ENCODE results near the gene NUDT14. TPM values are rescaled to one million over a fixed set of nuclear protein-coding genes. Genes with fewer than 3 reads are reported as not detected.

Gene NUDT14
- total and polyA plus RNA-seq, 2 of the 4 experiments (the other 2 are of a cell fraction), result 5.6 to 9.3 TPM

DNA sequence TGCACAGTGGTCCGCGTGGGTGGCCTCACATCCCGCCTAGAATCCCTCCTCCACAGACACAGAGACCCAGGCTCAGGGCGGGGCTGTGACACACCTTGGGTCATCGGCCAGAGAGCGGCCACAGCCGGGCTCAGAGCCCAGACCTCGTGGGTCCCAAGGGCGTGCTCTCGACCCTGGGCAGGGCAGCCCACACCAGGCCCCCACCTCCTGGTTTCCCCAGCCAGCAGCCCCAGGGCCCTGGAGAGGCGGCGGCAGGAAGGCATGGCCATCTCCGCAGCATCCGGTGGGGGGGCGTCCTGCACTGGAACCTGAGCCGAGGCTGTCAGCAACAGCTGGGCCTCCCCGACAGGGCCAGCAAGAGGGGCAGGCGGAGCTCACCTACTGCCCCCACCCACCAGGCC, 27.8 kb downstream of the NUDT14 start:
- no CpG with 5 or more reads among the region's 18 CpGs for WGBS, 2 experiments (ENCODE audit: extremely low coverage in 2 of 2, insufficient read length in 1 of 2)
- Histone ChIP-seq H2BK5ac (ENCODE audit: low read depth, low read length, poor library complexity, severe bottlenecking) (no peak overlapping the region), H2BK120ac (ENCODE audit: low read depth, low read length) (no peak overlapping the region), H3K4me1 (ENCODE audit: control insufficient read depth, insufficient read depth, low read length) (no peaks in the 10 kb centered on the region), H4K20me1 (ENCODE audit: insufficient read depth, low read length) (no peaks in the 10 kb centered on the region), H3K23ac (ENCODE audit: low read depth, low read length) (no peak overlapping the region), H3K9ac (ENCODE audit: low read depth, low read length) (no peak overlapping the region), H4K5ac (ENCODE audit: low read depth, low read length) (no peak overlapping the region), H3K27ac (ENCODE audit: insufficient read depth, low read length) (no peak overlapping the region), H3K79me1 (ENCODE audit: low read depth in 1 of 2, low read length in 2 of 2) (no peaks in the 10 kb centered on the region), H2AK9ac (replicated peaks; ENCODE audit: low read depth, low read length, poor library complexity) (peak overlapping the region; percentile 42), H3K36me3 (ENCODE audit: control insufficient read depth, insufficient read depth, low read length) (no peaks in the 10 kb centered on the region), H3K4ac (ENCODE audit: low read depth, low read length) (no peak overlapping the region), H2BK15ac (ENCODE audit: low read depth, low read length) (no peak overlapping the region), H3K56ac (ENCODE audit: extremely low read depth, insufficient read depth, low read length) (no peak overlapping the region), H3K27me3 (ENCODE audit: control insufficient read depth, insufficient read depth, low read length) (peaks cover 8% of the 10 kb centered on the region; the same call in 1 of the 2 replicates), H3K9me3 (ENCODE audit: control insufficient read depth, insufficient read depth, low read length) (no peaks in the 10 kb centered on the region), H4K91ac (ENCODE audit: insufficient read depth, low read depth, low read length) (no peak overlapping the region), H3K14ac (replicated peaks; ENCODE audit: low read depth, low read length) (no peak overlapping the region), H4K8ac (ENCODE audit: low read depth in 2 of 2, low read length in 2 of 2) (no peak overlapping the region), H3K18ac (ENCODE audit: low read depth, low read length) (no peak overlapping the region), H3K4me2 (ENCODE audit: low read depth, low read length) (no peak overlapping the region), H2AK5ac (ENCODE audit: low read depth, low read length) (no peak overlapping the region), H2BK20ac (ENCODE audit: low read depth, low read length) (no peak overlapping the region), H2AFZ (replicated peaks; ENCODE audit: low read length, poor library complexity) (peak overlapping the region; percentile 63), H3K9me1 (ENCODE audit: insufficient read depth, low read length) (no peaks in the 10 kb centered on the region), H3K4me3 (ENCODE audit: insufficient read depth, low read depth, low read length) (no peak overlapping the region)
- intact Hi-C loops (cut with micrococcal nuclease), result no loop called here
- DNase-seq, result no peak
- dilution Hi-C loops (cut with HindIII; ENCODE audit: low sequenced_read_pairs, unreplicated experiment), result no loop called here
- ChIA-PET POLR2A (ENCODE audit: unreplicated experiment) (no interaction called here), CTCF (interaction anchor here (0.7 kb wide), 1 partner anchor 37 kb away, joined by 3 read pairs; no protein-coding TSS in a partner anchor)
- in situ Hi-C loops (cut with MboI; ENCODE audit: low sequenced_read_pairs), result no loop called here
- no peak for TF ChIP-seq POLR2A (IDR thresholded peaks at IDR 0.05; ENCODE audit: low read depth, low read length)
- no peak for TF ChIP-seq RCOR1 (IDR thresholded peaks at IDR 0.05; ENCODE audit: insufficient replicate concordance, low read length)
- TF ChIP-seq BHLHE40 (IDR thresholded peaks at IDR 0.05; ENCODE audit: low read depth, low read length), result no peak
- TF ChIP-seq RFX5 (IDR thresholded peaks at IDR 0.05; ENCODE audit: low read depth, low read length), result no peak
- no peak for TF ChIP-seq CHD1 (IDR thresholded peaks at IDR 0.05; ENCODE audit: low read depth, low read length)
- no peak for TF ChIP-seq MAFK (IDR thresholded peaks at IDR 0.05; ENCODE audit: low read depth, low read length)
- no peak for TF ChIP-seq ELK1 (IDR thresholded peaks at IDR 0.05; ENCODE audit: borderline replicate concordance, low read depth, low read length)
- no peak for TF ChIP-seq FOS (IDR thresholded peaks at IDR 0.05; ENCODE audit: low read depth, low read length)
- TF ChIP-seq MXI1 (IDR thresholded peaks at IDR 0.05; ENCODE audit: borderline replicate concordance, low read depth, low read length), result no peak
- TF ChIP-seq RAD21 (IDR thresholded peaks at IDR 0.05; ENCODE audit: low read length), result no peak
- TF ChIP-seq, protein P1, sequence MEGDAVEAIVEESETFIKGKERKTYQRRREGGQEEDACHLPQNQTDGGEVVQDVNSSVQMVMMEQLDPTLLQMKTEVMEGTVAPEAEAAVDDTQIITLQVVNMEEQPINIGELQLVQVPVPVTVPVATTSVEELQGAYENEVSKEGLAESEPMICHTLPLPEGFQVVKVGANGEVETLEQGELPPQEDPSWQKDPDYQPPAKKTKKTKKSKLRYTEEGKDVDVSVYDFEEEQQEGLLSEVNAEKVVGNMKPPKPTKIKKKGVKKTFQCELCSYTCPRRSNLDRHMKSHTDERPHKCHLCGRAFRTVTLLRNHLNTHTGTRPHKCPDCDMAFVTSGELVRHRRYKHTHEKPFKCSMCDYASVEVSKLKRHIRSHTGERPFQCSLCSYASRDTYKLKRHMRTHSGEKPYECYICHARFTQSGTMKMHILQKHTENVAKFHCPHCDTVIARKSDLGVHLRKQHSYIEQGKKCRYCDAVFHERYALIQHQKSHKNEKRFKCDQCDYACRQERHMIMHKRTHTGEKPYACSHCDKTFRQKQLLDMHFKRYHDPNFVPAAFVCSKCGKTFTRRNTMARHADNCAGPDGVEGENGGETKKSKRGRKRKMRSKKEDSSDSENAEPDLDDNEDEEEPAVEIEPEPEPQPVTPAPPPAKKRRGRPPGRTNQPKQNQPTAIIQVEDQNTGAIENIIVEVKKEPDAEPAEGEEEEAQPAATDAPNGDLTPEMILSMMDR (conservative IDR thresholded peaks at IDR 0.05; ENCODE audit: low read depth, low read length), result no peak
- TF ChIP-seq CEBPB (IDR thresholded peaks at IDR 0.05; ENCODE audit: low read depth, low read length), result no peak
- TF ChIP-seq, protein P2, sequence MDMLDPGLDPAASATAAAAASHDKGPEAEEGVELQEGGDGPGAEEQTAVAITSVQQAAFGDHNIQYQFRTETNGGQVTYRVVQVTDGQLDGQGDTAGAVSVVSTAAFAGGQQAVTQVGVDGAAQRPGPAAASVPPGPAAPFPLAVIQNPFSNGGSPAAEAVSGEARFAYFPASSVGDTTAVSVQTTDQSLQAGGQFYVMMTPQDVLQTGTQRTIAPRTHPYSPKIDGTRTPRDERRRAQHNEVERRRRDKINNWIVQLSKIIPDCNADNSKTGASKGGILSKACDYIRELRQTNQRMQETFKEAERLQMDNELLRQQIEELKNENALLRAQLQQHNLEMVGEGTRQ (IDR thresholded peaks at IDR 0.05; ENCODE audit: low read depth, low read length), result no peak
- no peak for TF ChIP-seq NFE2L2 (IDR thresholded peaks at IDR 0.05; ENCODE audit: low read depth, low read length)
- no peak for TF ChIP-seq MAZ (IDR thresholded peaks at IDR 0.05; ENCODE audit: borderline replicate concordance, low read depth, low read length)
- TF ChIP-seq SMC3 (IDR thresholded peaks at IDR 0.05; ENCODE audit: low read depth, low read length), result no peak
- BruUV-seq (replicated peaks), result no TSS peak
- ATAC-seq (ENCODE audit: low read depth), result no peak
